Activated B cell treated with CpG ODN at 0.5 μM for 24 hours (primary cell): ENCODE results near the gene CTDP1. TPM values are rescaled to one million over a fixed set of nuclear protein-coding genes. Genes with fewer than 3 reads are reported as not detected.
A peak's percentile ranks its signal among the peaks of the same experiment; 100 is the strongest.

ENCODE experiments used
- ATAC-seq: fragments of 200-7000 bp; cut with Tn5 transposase; one replicate; pipeline ENCODE4 v1.10.0; 2021; ENCODE audit warnings: low read depth, mild to moderate bottlenecking, moderate library complexity
- CTCF ChIA-PET: fragments of 350-600 bp; sonication (Branson Sonifier 250); formaldehyde crosslinking; loops from one replicate; lab custom pipeline; 2021; ENCODE audit warnings: antibody characterized with exemption; lab: Charles Lee
- POLR2A ChIA-PET: fragments of 350-600 bp; sonication (Branson Sonifier 250); formaldehyde crosslinking; loops from one replicate; lab custom pipeline; 2021; ENCODE audit warnings: antibody characterized with exemption; lab: Charles Lee
- DNase-seq: peaks from one replicate; pipeline ENCODE4 v3.0.0; 2022
- H3K27ac Mint-ChIP-seq: one replicate; pipeline ENCODE4 v1.8.0; 2020; ENCODE audit warnings: mixed read lengths
- H3K27me3 Mint-ChIP-seq: one replicate; pipeline ENCODE4 v1.8.0; 2021; ENCODE audit warnings: mixed read lengths
- H3K36me3 Mint-ChIP-seq: one replicate; pipeline ENCODE4 v1.8.0; 2021; ENCODE audit warnings: low read depth, mixed read lengths
- H3K4me1 Mint-ChIP-seq: one replicate; pipeline ENCODE4 v1.8.0; 2021; ENCODE audit warnings: mixed read lengths
- H3K4me3 Mint-ChIP-seq: one replicate; pipeline ENCODE4 v1.8.0; 2020; ENCODE audit warnings: mild to moderate bottlenecking, mixed read lengths
- H3K9me3 Mint-ChIP-seq: one replicate; pipeline ENCODE4 v1.8.0; 2020; ENCODE audit warnings: mixed read lengths
- CTCF ChIP-seq: fragments of 200-600 bp; IDR thresholded peaks from one replicate; pipeline ENCODE4 v1.8.0; 2022; ENCODE audit warnings: antibody characterized with exemption, mild to moderate bottlenecking
- intact Hi-C: fragments of 100-400 bp; cut with micrococcal nuclease; formaldehyde crosslinking; loops from one replicate; pipeline ENCODE4 v1.15.1; 2024
- total RNA-seq: library from RNA; stranded (reverse); gene quantifications from 2 replicates; pipeline ENCODE4 v1.2.3, GENCODE V29; 2022

Gene CTDP1
- total RNA-seq, 1 donor from 2014 or later, result 33.8 TPM

- intact Hi-C loops, result no loop called here
- CTCF ChIA-PET, result no interaction called here
- H3K36me3 Mint-ChIP-seq, result peaks cover 83% of the 10 kb centered on the region
- no peaks in the 10 kb centered on the region for H3K9me3 Mint-ChIP-seq
- DNase-seq (no peak), ATAC-seq (peak; percentile 49)
- H3K27ac Mint-ChIP-seq, result peak overlapping the region; percentile 46
- TF ChIP-seq CTCF, result no peak
- POLR2A ChIA-PET, result no interaction called here
- H3K4me1 Mint-ChIP-seq, result peaks cover 6% of the 10 kb centered on the region
- H3K27me3 Mint-ChIP-seq, result no peaks in the 10 kb centered on the region
- no peak overlapping the region for H3K4me3 Mint-ChIP-seq
Measured at GRCh38 chr18:79740521-79741361, 61.1 kb downstream of the CTDP1 start.

DNA sequence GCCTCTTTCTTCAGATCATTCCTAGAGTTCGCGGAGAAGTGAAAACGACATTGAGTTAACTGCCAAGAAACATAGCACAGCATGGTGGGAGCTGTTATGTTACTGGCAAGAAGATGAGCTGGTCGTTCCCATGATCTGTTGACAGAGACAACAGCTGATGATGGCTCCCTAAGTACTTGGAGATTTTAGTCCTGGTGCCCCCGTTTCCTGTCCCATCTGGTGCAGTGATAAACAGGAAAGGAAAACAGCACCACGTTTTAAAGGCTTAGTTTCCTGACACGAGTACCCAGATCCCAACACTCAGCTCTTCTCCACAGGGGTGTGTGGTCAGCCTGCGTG is 61.7 kb downstream of the CTDP1 start:
- Mint-ChIP-seq H3K9me3 (no peaks in the 10 kb centered on the region), H3K36me3 (peaks cover 79% of the 10 kb centered on the region), H3K27ac (peak overlapping the region; percentile 46), H3K27me3 (no peaks in the 10 kb centered on the region), H3K4me1 (peaks cover 6% of the 10 kb centered on the region), H3K4me3 (no peak overlapping the region)
- DNase-seq, result no peak
- ATAC-seq, result no peak
- intact Hi-C loops, result no loop called here
- POLR2A ChIA-PET, result no interaction called here
- CTCF ChIA-PET, result no interaction called here
- no peak for TF ChIP-seq CTCF

DNA sequence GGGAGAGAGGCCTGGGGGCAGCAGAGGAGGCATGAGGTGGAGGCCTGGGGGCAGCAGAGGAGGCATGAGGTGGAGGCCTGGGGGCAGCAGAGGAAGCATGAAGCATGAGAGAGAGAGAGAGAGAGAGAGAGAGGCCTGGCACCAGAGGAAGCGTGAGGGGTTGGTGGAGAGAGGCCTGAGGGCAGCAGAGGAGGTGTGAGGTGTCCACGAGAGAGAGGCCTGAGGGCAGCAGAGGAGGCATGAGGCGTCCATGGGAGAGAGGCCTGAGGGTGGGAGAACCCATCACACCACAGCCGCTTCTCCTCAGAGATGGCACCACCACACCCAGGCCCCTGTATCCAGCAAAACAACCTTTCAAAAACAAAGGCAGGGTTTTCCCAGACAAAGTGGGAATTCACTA is 62.5 kb downstream of the CTDP1 start:
- intact Hi-C loops, result no loop called here
- DNase-seq, result no peak
- peaks cover 80% of the 10 kb centered on the region for H3K36me3 Mint-ChIP-seq

DNA sequence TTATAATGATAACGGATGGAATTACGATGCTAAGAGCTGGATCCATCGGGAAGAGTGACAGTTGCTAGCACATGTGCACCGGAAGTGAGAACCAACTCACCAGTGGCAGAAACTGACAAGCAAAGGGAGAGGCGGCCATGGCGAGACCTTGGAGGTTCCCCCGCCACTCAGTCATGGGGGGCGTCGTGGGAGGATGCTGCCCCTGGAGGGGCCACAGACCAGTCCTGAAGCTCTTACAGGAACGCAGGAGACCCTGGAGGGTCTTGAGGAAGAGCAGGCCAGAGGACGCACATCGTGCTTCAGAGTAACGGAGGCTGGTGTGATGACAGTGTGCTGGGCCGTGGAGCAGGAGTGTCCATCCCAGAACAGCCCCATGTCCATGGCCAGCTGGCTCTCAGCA is 65.0 kb downstream of the CTDP1 start:
- Mint-ChIP-seq H3K36me3 (peaks cover 74% of the 10 kb centered on the region), H3K9me3 (no peaks in the 10 kb centered on the region), H3K27me3 (no peaks in the 10 kb centered on the region), H3K4me3 (no peak overlapping the region), H3K27ac (no peak overlapping the region), H3K4me1 (peaks cover 6% of the 10 kb centered on the region)
- CTCF ChIA-PET, result no interaction called here
- intact Hi-C loops, result no loop called here
- POLR2A ChIA-PET, result no interaction called here
- no peak for TF ChIP-seq CTCF
- DNase-seq, result no peak
- ATAC-seq, result no peak

More for the DNA sequence above, 62.5 kb downstream of the CTDP1 start:
- ChIA-PET CTCF (no interaction called here), POLR2A (no interaction called here)
- Mint-ChIP-seq H3K9me3 (no peaks in the 10 kb centered on the region), H3K4me1 (peaks cover 6% of the 10 kb centered on the region), H3K4me3 (no peak overlapping the region), H3K27me3 (no peaks in the 10 kb centered on the region), H3K27ac (no peak overlapping the region)
- no peak for TF ChIP-seq CTCF
- ATAC-seq, result no peak

GRCh38 chr18:79746730-79747129 is 67.1 kb downstream of the CTDP1 start:
- DNase-seq (no peak), ATAC-seq (no peak)
- no peak for TF ChIP-seq CTCF
- Mint-ChIP-seq H3K4me3 (no peak overlapping the region), H3K27me3 (no peaks in the 10 kb centered on the region), H3K4me1 (no peaks in the 10 kb centered on the region), H3K9me3 (no peaks in the 10 kb centered on the region), H3K27ac (no peak overlapping the region), H3K36me3 (peaks cover 66% of the 10 kb centered on the region)
- intact Hi-C loops, result no loop called here
- POLR2A ChIA-PET, result no interaction called here
- CTCF ChIA-PET, result no interaction called here
